SK-N-SH (cell line): ENCODE measurements around the gene OPA3.

Source experiments
- CTCF ChIP-seq: fragments of 200-600 bp; sonication (generic); IDR thresholded peaks from 2 replicates; pipeline ENCODE4 v1.6.1; 2017; ENCODE audit warnings: antibody characterized with exemption, mild to moderate bottlenecking, moderate library complexity
- ELF1 ChIP-seq: IDR thresholded peaks from 2 replicates; pipeline ENCODE4 v1.4.0; 2012
- EP300 ChIP-seq, 2 experiments: IDR thresholded peaks; 2 replicates each; pipeline versions ENCODE4 v1.4.0 to v1.6.1; 2012; ENCODE audit warnings: borderline replicate concordance in 1 of 2, low read depth in 1 of 2, low read length in 1 of 2
- EZH2phosphoT487 ChIP-seq: fragments of 200-600 bp; sonication (generic); IDR thresholded peaks from 2 replicates; pipeline ENCODE4 v1.6.1; 2017; ENCODE audit warnings: low read depth, mixed run types, mild to moderate bottlenecking, antibody characterized with exemption, moderate library complexity, borderline replicate concordance
- FOXM1 ChIP-seq: IDR thresholded peaks from 2 replicates; pipeline ENCODE4 v1.4.0; 2012; ENCODE audit warnings: low read depth, mild to moderate bottlenecking
- POLR2AphosphoS5 ChIP-seq: IDR thresholded peaks from 2 replicates; pipeline ENCODE4 v1.6.1; 2012; ENCODE audit warnings: low read depth, low read length
- RAD21 ChIP-seq: IDR thresholded peaks from 2 replicates; pipeline ENCODE4 v1.6.1; 2012; ENCODE audit warnings: mild to moderate bottlenecking, low read length
- RCOR1 ChIP-seq: fragments of 150-350 bp; IDR thresholded peaks from 2 replicates; pipeline ENCODE4 v1.6.1; 2017; ENCODE audit warnings: antibody characterized with exemption, low read length
- REST ChIP-seq: IDR thresholded peaks from 2 replicates; pipeline ENCODE4 v1.6.1; 2012; ENCODE audit warnings: mild to moderate bottlenecking, low read depth, low read length, moderate library complexity
- SIN3A ChIP-seq: IDR thresholded peaks from 2 replicates; pipeline ENCODE4 v1.6.1; 2012; ENCODE audit warnings: low read depth, mild to moderate bottlenecking, low read length, moderate library complexity, borderline replicate concordance
- YY1 ChIP-seq: IDR thresholded peaks from 2 replicates; pipeline ENCODE4 v1.4.0; 2012; ENCODE audit warnings: low read depth, mild to moderate bottlenecking
- ZBTB33 ChIP-seq: IDR thresholded peaks from 2 replicates; pipeline ENCODE4 v1.4.0; 2012; ENCODE audit warnings: low read depth, borderline replicate concordance

- no peak for TF ChIP-seq CTCF
- no peak for TF ChIP-seq ZBTB33
- no peak for TF ChIP-seq SIN3A
- TF ChIP-seq FOXM1: no peak
- no peak for TF ChIP-seq EZH2phosphoT487
- no peak for TF ChIP-seq RCOR1
- no peak for TF ChIP-seq POLR2AphosphoS5
- TF ChIP-seq EP300 (IDR thresholded peaks at IDR 0.05; ENCODE audit: borderline replicate concordance in 1 of 2, low read depth in 1 of 2, low read length in 1 of 2): no peak
- no peak for TF ChIP-seq ELF1
- TF ChIP-seq YY1: no peak
- TF ChIP-seq REST: no peak
- TF ChIP-seq RAD21: no peak
These were observed 53.3 kb downstream of the OPA3 start for GRCh38 chr19:45531349-45531748.
